Body of pancreas (tissue), 4 donors: ENCODE data around the gene RAB26.
"Not testable (repeated sequence)": the region's sequence is repeated elsewhere in the genome, so short reads cannot be mapped to it uniquely, and the experiment has no call there.

Source experiments
- POLR2A ChIP-seq, 3 donors: fragments of 450-650 bp; IDR thresholded peaks; one replicate each; pipeline ENCODE4 v1.6.1; 2016; ENCODE audit warnings: antibody characterized with exemption in 3 of 3, mild to moderate bottlenecking in 2 of 3
- TF ChIP-seq, protein P1 (sequence below), 7 experiments: fragments of 450-650 bp in 4 of 7; fragments of 200-600 bp in 3 of 7; sonication (generic) in 3 of 7; IDR thresholded peaks; one replicate each; pipeline ENCODE4 v1.5.1; 2016 to 2019; ENCODE audit warnings: antibody characterized with exemption in 7 of 7

GRCh38 chr16:2114225-2114624, 34.2 kb upstream of the RAB26 start:
- TF ChIP-seq, protein P1, sequence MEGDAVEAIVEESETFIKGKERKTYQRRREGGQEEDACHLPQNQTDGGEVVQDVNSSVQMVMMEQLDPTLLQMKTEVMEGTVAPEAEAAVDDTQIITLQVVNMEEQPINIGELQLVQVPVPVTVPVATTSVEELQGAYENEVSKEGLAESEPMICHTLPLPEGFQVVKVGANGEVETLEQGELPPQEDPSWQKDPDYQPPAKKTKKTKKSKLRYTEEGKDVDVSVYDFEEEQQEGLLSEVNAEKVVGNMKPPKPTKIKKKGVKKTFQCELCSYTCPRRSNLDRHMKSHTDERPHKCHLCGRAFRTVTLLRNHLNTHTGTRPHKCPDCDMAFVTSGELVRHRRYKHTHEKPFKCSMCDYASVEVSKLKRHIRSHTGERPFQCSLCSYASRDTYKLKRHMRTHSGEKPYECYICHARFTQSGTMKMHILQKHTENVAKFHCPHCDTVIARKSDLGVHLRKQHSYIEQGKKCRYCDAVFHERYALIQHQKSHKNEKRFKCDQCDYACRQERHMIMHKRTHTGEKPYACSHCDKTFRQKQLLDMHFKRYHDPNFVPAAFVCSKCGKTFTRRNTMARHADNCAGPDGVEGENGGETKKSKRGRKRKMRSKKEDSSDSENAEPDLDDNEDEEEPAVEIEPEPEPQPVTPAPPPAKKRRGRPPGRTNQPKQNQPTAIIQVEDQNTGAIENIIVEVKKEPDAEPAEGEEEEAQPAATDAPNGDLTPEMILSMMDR (IDR thresholded peaks at IDR 0.05), result not testable (repeated sequence)
- TF ChIP-seq POLR2A (IDR thresholded peaks at IDR 0.05), result not testable (repeated sequence)
